Activated CD4-positive, alpha-beta memory T cell treated with anti-CD3 and anti-CD28 coated beads for 36 hours (primary cell): ENCODE results near the gene SUPT3H. TPM values are rescaled to one million over a fixed set of nuclear protein-coding genes. Genes with fewer than 3 reads are reported as not detected.

Experiments
- CTCF ChIA-PET: fragments of 350-600 bp; sonication (Branson Sonifier 250); formaldehyde crosslinking; loops from one replicate; lab custom pipeline; 2021; ENCODE audit warnings: antibody characterized with exemption, inconsistent platforms; lab: Charles Lee
- POLR2A ChIA-PET: fragments of 350-600 bp; sonication (Branson Sonifier 250); formaldehyde crosslinking; loops from one replicate; lab custom pipeline; 2021; ENCODE audit warnings: antibody characterized with exemption; lab: Charles Lee
- DNase-seq: peaks from one replicate; pipeline ENCODE4 v3.0.0-alpha.2; 2020
- H3K27ac Mint-ChIP-seq: one replicate; pipeline ENCODE4 v1.8.0; 2021; ENCODE audit warnings: mixed read lengths
- H3K27me3 Mint-ChIP-seq: one replicate; pipeline ENCODE4 v1.8.0; 2021; ENCODE audit warnings: mixed read lengths
- H3K36me3 Mint-ChIP-seq: one replicate; pipeline ENCODE4 v1.8.0; 2021; ENCODE audit warnings: mixed read lengths
- H3K4me1 Mint-ChIP-seq: one replicate; pipeline ENCODE4 v1.8.0; 2021; ENCODE audit warnings: low read depth, mixed read lengths
- H3K4me3 Mint-ChIP-seq: one replicate; pipeline ENCODE4 v1.8.0; 2021; ENCODE audit warnings: mild to moderate bottlenecking, mixed read lengths
- H3K9me3 Mint-ChIP-seq: one replicate; pipeline ENCODE4 v1.8.0; 2021; ENCODE audit warnings: mixed read lengths
- intact Hi-C: fragments of 100-400 bp; cut with micrococcal nuclease; formaldehyde crosslinking; loops from one replicate; pipeline ENCODE4 v1.15.1; 2023
- total RNA-seq, 2 experiments: library from RNA; stranded (reverse); gene quantifications; one replicate each; pipeline ENCODE4 v1.2.3, GENCODE V29; 2021

The SUPT3H gene
- total RNA-seq, 2 experiments from 2014 or later: 17.4 to 18.2 TPM

- H3K4me1 Mint-ChIP-seq: peaks cover 26% of the 10 kb centered on the region
- H3K27ac Mint-ChIP-seq: no peak overlapping the region
- no peaks in the 10 kb centered on the region for H3K9me3 Mint-ChIP-seq
- DNase-seq: no peak
- H3K4me3 Mint-ChIP-seq: no peak overlapping the region
- ChIA-PET CTCF (interaction anchor here (0.7 kb wide), 1 partner anchor 527 kb away, joined by 3 read pairs; no protein-coding TSS in a partner anchor), POLR2A (no interaction called here)
- no peaks in the 10 kb centered on the region for H3K27me3 Mint-ChIP-seq
- peaks cover 8% of the 10 kb centered on the region for H3K36me3 Mint-ChIP-seq
- intact Hi-C loops: no loop called here
These were observed 375.2 kb downstream of the SUPT3H start for GRCh38 chr6:45002390-45003105.

DNA sequence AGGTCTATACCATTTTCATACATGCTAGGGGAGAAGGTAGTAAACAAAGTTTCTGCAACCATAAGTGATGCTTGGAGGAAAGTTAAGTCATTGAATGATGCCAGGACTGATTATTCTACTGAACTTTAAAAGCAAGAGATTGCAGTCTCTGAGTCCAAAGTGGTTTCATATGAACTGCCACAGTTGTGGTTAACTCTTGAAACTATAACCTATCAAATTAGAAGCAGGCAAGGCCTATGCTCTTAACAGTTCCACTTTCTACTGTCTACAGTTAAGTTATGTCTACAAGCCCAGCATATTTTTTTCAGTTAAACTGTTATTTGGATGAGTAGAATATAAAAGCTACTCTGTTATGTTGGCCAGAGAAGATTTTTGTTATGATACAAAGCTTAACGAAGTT lies 376.1 kb downstream of the SUPT3H start:
- POLR2A ChIA-PET: no interaction called here
- Mint-ChIP-seq H3K27ac (peak overlapping the region; percentile 16), H3K36me3 (peaks cover 5% of the 10 kb centered on the region), H3K4me1 (peaks cover 26% of the 10 kb centered on the region), H3K27me3 (no peaks in the 10 kb centered on the region), H3K4me3 (no peak overlapping the region), H3K9me3 (no peaks in the 10 kb centered on the region)
- intact Hi-C loops: loop anchor here (1.0 kb wide), 1 partner anchor 8 kb away; no protein-coding TSS in a partner anchor
- CTCF ChIA-PET: interaction anchor here (0.7 kb wide), 1 partner anchor 526 kb away, joined by 3 read pairs; no protein-coding TSS in a partner anchor
- no peak for DNase-seq

DNA sequence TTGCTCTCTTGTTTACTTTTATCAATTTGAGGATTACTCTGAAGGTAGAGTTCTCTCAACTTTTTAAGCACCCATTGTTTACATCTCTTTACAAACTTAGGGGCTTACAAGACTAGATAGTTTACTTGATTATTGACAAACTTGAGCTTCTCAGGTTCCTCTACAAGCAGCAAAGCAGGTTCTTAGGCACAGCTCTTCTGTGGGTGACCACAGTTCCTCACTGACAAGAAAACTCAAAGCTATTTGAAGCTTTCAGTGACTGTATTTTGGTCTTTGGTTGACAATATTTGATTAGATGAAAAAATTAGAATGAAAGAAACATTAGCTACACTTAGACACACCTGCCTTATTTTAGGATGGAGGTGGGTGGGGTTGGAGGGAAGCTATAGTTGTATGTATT lies 376.9 kb downstream of the SUPT3H start:
- intact Hi-C loops: loop anchor here (1.0 kb wide), 1 partner anchor 8 kb away; no protein-coding TSS in a partner anchor
- POLR2A ChIA-PET: no interaction called here
- H3K9me3 Mint-ChIP-seq: no peaks in the 10 kb centered on the region

GRCh38 chr6:44999066-44999465 lies 378.7 kb downstream of the SUPT3H start:
- H3K36me3 Mint-ChIP-seq: peaks cover 5% of the 10 kb centered on the region
- no peak overlapping the region for H3K27ac Mint-ChIP-seq
- intact Hi-C loops: no loop called here
- H3K4me3 Mint-ChIP-seq: no peak overlapping the region
- H3K9me3 Mint-ChIP-seq: no peaks in the 10 kb centered on the region
- H3K27me3 Mint-ChIP-seq: no peaks in the 10 kb centered on the region
- peaks cover 26% of the 10 kb centered on the region for H3K4me1 Mint-ChIP-seq
- ChIA-PET POLR2A (no interaction called here), CTCF (no interaction called here)
- DNase-seq: no peak

More for the DNA sequence above, 376.9 kb downstream of the SUPT3H start:
- CTCF ChIA-PET: interaction anchor here (1.2 kb wide), 1 partner anchor 345 kb away, joined by 3 read pairs; no protein-coding TSS in a partner anchor
- H3K36me3 Mint-ChIP-seq: peaks cover 5% of the 10 kb centered on the region
- peaks cover 26% of the 10 kb centered on the region for H3K4me1 Mint-ChIP-seq
- H3K4me3 Mint-ChIP-seq: no peak overlapping the region
- H3K27ac Mint-ChIP-seq: no peak overlapping the region
- no peaks in the 10 kb centered on the region for H3K27me3 Mint-ChIP-seq
- no peak for DNase-seq

- peaks cover 5% of the 10 kb centered on the region for H3K36me3 Mint-ChIP-seq
- H3K27me3 Mint-ChIP-seq: no peaks in the 10 kb centered on the region
- H3K4me1 Mint-ChIP-seq: peaks cover 3% of the 10 kb centered on the region
- no peak overlapping the region for H3K4me3 Mint-ChIP-seq
- POLR2A ChIA-PET: no interaction called here
- no peak overlapping the region for H3K27ac Mint-ChIP-seq
- no peaks in the 10 kb centered on the region for H3K9me3 Mint-ChIP-seq
- DNase-seq: no peak
- intact Hi-C loops: no loop called here
- CTCF ChIA-PET: no interaction called here
These were observed 382.1 kb downstream of the SUPT3H start for GRCh38 chr6:44995486-44996132.

DNA sequence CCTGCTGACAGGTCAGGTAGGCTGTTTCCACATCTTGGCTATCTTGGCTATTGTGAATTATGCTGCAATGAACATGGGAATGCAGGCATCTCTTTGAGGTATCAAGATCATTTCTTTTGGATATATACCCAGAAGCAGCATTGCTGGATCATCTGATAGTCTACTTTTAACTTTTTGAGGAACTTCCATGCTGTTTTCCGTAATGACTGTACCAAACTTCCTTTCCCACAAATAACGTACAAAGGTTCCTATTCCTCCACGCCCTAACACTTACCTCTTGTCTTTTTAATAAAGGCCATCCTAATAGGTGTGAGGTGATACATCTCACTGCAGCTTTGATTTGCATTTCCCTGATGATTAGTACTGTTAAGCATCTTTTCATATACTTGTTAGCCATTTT lies 388.3 kb downstream of the SUPT3H start:
- Mint-ChIP-seq H3K27me3 (no peaks in the 10 kb centered on the region), H3K4me3 (no peak overlapping the region), H3K36me3 (peaks cover 6% of the 10 kb centered on the region), H3K9me3 (no peaks in the 10 kb centered on the region), H3K27ac (no peak overlapping the region), H3K4me1 (peaks cover 3% of the 10 kb centered on the region)
- ChIA-PET CTCF (no interaction called here), POLR2A (no interaction called here)
- intact Hi-C loops: no loop called here
- no peak for DNase-seq

- H3K4me3 Mint-ChIP-seq: no peak overlapping the region
- ChIA-PET CTCF (no interaction called here), POLR2A (no interaction called here)
- H3K4me1 Mint-ChIP-seq: peaks cover 14% of the 10 kb centered on the region
- intact Hi-C loops: no loop called here
- no peaks in the 10 kb centered on the region for H3K27me3 Mint-ChIP-seq
- H3K9me3 Mint-ChIP-seq: no peaks in the 10 kb centered on the region
- no peak for DNase-seq
- H3K27ac Mint-ChIP-seq: no peak overlapping the region
- H3K36me3 Mint-ChIP-seq: peaks cover 2% of the 10 kb centered on the region
These were observed 392.7 kb downstream of the SUPT3H start for GRCh38 chr6:44985006-44985405.

DNA sequence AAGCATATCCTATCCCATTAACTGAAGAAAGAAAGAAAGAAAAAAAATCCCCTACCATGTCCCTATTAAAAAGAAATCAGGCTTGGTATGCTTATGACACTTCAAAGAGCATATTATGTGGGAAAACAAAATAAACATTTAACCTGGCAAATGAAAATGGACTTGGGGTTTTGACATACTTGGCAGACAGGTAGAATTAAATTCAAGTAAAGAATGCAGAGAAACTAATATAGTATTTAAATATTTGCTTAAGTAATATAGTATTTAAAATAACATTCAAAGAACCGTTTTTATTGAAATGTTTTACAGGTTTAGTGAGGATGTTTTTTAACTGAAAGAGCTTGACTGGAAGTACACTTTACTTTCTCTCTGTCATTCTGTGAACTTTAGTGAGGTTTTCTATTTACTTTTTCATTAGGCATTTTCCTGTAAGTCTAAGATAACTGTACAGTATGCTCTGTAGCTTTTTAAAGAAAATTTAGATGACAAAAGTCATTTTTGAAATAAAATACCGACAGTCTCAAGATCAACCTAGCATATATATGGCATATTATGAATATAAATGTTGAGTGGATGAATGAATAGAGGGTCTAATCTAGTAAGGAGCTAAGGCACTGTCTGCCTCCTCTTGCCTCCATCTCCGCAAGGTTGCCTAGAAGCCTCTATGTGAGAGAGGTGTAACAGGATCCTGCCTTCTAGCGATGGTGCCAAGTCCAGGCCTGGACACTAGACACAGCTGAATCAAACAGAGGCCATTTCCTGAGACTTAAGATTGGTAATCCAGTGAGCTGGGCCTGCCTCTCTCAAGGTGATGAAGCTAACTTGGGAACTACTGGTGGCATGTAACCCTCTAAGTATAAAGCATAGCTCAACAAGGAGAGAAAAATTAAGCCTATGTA lies 394.0 kb downstream of the SUPT3H start:
- Mint-ChIP-seq H3K27me3 (no peaks in the 10 kb centered on the region), H3K9me3 (no peaks in the 10 kb centered on the region), H3K27ac (no peak overlapping the region), H3K4me1 (peaks cover 22% of the 10 kb centered on the region), H3K4me3 (no peak overlapping the region), H3K36me3 (peaks cover 2% of the 10 kb centered on the region)
- CTCF ChIA-PET: interaction anchor here (1.4 kb wide), 1 partner anchor 328 kb away, joined by 3 read pairs; no protein-coding TSS in a partner anchor
- intact Hi-C loops: no loop called here
- POLR2A ChIA-PET: no interaction called here
- no peak for DNase-seq

DNA sequence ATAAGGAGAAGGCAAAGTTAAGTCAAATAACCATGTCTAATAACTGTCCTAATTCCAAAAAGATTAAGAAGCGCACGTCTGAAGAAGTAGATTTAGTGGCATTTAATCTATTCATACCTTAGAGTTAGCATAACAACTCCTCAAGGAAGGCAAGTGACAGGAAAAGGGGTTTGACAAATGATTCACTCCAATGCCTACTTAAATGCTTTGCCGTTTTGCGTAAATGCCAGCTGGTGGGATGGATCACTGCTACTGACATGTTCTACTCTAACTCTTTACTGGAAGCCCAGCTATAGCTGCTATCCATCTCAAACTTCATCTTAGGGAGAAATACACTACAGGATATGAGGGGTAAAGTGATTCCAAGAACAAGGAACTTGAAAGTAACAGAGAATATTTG lies 396.9 kb downstream of the SUPT3H start:
- no peaks in the 10 kb centered on the region for H3K9me3 Mint-ChIP-seq
- ChIA-PET CTCF (no interaction called here), POLR2A (no interaction called here)
- intact Hi-C loops: no loop called here
- no peaks in the 10 kb centered on the region for H3K27me3 Mint-ChIP-seq
- peaks cover 43% of the 10 kb centered on the region for H3K4me1 Mint-ChIP-seq
- no peaks in the 10 kb centered on the region for H3K36me3 Mint-ChIP-seq
- H3K4me3 Mint-ChIP-seq: no peak overlapping the region
- H3K27ac Mint-ChIP-seq: no peak overlapping the region
- DNase-seq: no peak

- DNase-seq: no peak
- ChIA-PET POLR2A (interaction anchor here (0.8 to 1.1 kb wide), 4 partner anchors 13 to 401 kb away, joined by 3 read pairs; partner anchors contain the start of gene SUPT3H), CTCF (interaction anchor here (1.2 to 1.3 kb wide), 3 partner anchors 16 to 460 kb away, joined by 3 to 4 read pairs (median 3); no protein-coding TSS in a partner anchor)
- intact Hi-C loops: loop anchor here (2.0 kb wide), 3 partner anchors 32 to 400 kb away; partner anchors contain the start of gene SUPT3H
- Mint-ChIP-seq H3K4me1 (peaks cover 39% of the 10 kb centered on the region), H3K9me3 (peaks cover 16% of the 10 kb centered on the region), H3K36me3 (peaks cover 11% of the 10 kb centered on the region), H3K27me3 (no peaks in the 10 kb centered on the region), H3K4me3 (no peak overlapping the region), H3K27ac (peak overlapping the region; percentile 33)
These were observed 400.8 kb downstream of the SUPT3H start for GRCh38 chr6:44976677-44977641.

- ChIA-PET CTCF (no interaction called here), POLR2A (no interaction called here)
- Mint-ChIP-seq H3K9me3 (peaks cover 20% of the 10 kb centered on the region), H3K4me1 (peaks cover 45% of the 10 kb centered on the region), H3K27ac (no peak overlapping the region), H3K36me3 (peaks cover 17% of the 10 kb centered on the region), H3K4me3 (no peak overlapping the region), H3K27me3 (no peaks in the 10 kb centered on the region)
- no peak for DNase-seq
- intact Hi-C loops: no loop called here
These were observed 403.2 kb downstream of the SUPT3H start for GRCh38 chr6:44974511-44974910.
